Vagina (tissue), 2 donors: ENCODE measurements around the gene TUBA3E.
"Not testable (repeated sequence)": the region's sequence is repeated elsewhere in the genome, so short reads cannot be mapped to it uniquely, and the experiment has no call there.

Source experiments
- POLR2AphosphoS5 ChIP-seq, 2 donors: sonication (generic); formaldehyde crosslinking; IDR thresholded peaks; one replicate each; pipeline ENCODE4 v1.9.0; 2017; ENCODE audit warnings: antibody characterized with exemption in 2 of 2, mild to moderate bottlenecking in 2 of 2, low read depth in 1 of 2; ENCODE audit not compliant: insufficient read depth in 1 of 2
- TF ChIP-seq, protein P1 (sequence below), 3 experiments: fragments of 450-650 bp in 2 of 3; fragments of 200-600 bp in 1 of 3; sonication (generic) in 1 of 3; IDR thresholded peaks; one replicate each; pipeline ENCODE4 v1.5.1; 2017 to 2019; ENCODE audit warnings: antibody characterized with exemption in 3 of 3, mild to moderate bottlenecking in 2 of 3, moderate library complexity in 2 of 3

- TF ChIP-seq, protein P1, sequence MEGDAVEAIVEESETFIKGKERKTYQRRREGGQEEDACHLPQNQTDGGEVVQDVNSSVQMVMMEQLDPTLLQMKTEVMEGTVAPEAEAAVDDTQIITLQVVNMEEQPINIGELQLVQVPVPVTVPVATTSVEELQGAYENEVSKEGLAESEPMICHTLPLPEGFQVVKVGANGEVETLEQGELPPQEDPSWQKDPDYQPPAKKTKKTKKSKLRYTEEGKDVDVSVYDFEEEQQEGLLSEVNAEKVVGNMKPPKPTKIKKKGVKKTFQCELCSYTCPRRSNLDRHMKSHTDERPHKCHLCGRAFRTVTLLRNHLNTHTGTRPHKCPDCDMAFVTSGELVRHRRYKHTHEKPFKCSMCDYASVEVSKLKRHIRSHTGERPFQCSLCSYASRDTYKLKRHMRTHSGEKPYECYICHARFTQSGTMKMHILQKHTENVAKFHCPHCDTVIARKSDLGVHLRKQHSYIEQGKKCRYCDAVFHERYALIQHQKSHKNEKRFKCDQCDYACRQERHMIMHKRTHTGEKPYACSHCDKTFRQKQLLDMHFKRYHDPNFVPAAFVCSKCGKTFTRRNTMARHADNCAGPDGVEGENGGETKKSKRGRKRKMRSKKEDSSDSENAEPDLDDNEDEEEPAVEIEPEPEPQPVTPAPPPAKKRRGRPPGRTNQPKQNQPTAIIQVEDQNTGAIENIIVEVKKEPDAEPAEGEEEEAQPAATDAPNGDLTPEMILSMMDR (IDR thresholded peaks at IDR 0.05), result not testable (repeated sequence)
- not testable (repeated sequence) for TF ChIP-seq POLR2AphosphoS5 (IDR thresholded peaks at IDR 0.05; ENCODE audit: insufficient read depth in 1 of 2, low read depth in 1 of 2)
Measured at GRCh38 chr2:130142396-130143265, 55.6 kb downstream of the TUBA3E start.
